K562 (cell line): Measurements from ENCODE around the gene FOXO4. TPM values are rescaled to one million over a fixed set of nuclear protein-coding genes. Genes with fewer than 3 reads are reported as not detected.
A peak's percentile ranks its signal among the peaks of the same experiment; 100 is the strongest.

Source experiments
- CBFA2T2 ChIP-seq: fragments of 450-650 bp; conservative IDR thresholded peaks from 2 replicates; pipeline ENCODE4 v1.6.1; 2017; ENCODE audit warnings: mild to moderate bottlenecking
- CHCHD3 ChIP-seq: fragments of 250-450 bp; sonication (Bioruptor Pico); IDR thresholded peaks from 2 replicates; pipeline ENCODE4 v2.1.2; 2022; ENCODE audit warnings: mild to moderate bottlenecking
- ETV6 ChIP-seq, 3 experiments: fragments of 150-350 bp in 1 of 3; sonication (generic) in 1 of 3; formaldehyde crosslinking in 1 of 3; IDR thresholded peaks; 2 replicates each; pipeline versions ENCODE4 v1.6.1 to v1.8.0; 2014 to 2022; ENCODE audit warnings: borderline replicate concordance in 2 of 3, low read depth in 2 of 3, antibody characterized with exemption in 1 of 3, low read length in 1 of 3, mild to moderate bottlenecking in 1 of 3, missing genetic modification reagents in 1 of 3
- HDAC8 ChIP-seq: fragments of 450-650 bp; IDR thresholded peaks from 2 replicates; pipeline ENCODE4 v1.6.1; 2016; ENCODE audit warnings: mild to moderate bottlenecking, missing genetic modification characterization, moderate library complexity, missing compliant biosample characterization
- HNRNPLL ChIP-seq: fragments of 200-400 bp; formaldehyde crosslinking; IDR thresholded peaks from 2 replicates; pipeline ENCODE4 v1.6.1; 2017; ENCODE audit warnings: low read length, low read depth, mild to moderate bottlenecking; ENCODE audit not compliant: poor library complexity, severe bottlenecking
- NRF1 ChIP-seq, 2 experiments: fragments of 450-650 bp; IDR thresholded peaks in 1 of 2; conservative IDR thresholded peaks in 1 of 2; 2 replicates each; pipeline ENCODE4 v1.6.1; 2014; ENCODE audit warnings: mild to moderate bottlenecking in 2 of 2
- POLR2G ChIP-seq: fragments of 200-400 bp; formaldehyde crosslinking; IDR thresholded peaks from 2 replicates; pipeline ENCODE4 v1.6.1; 2017; ENCODE audit warnings: low read depth, mild to moderate bottlenecking, antibody characterized with exemption, low read length, moderate library complexity
- POLR2H ChIP-seq: IDR thresholded peaks from 2 replicates; pipeline ENCODE4 v1.6.1; 2016; ENCODE audit warnings: missing genetic modification characterization, low read depth, mild to moderate bottlenecking, control low read depth, missing compliant biosample characterization, moderate library complexity
- POLR3A ChIP-seq: IDR thresholded peaks from 2 replicates; pipeline ENCODE4 v1.6.1; 2011; ENCODE audit warnings: borderline replicate concordance, mild to moderate bottlenecking, moderate library complexity; ENCODE audit not compliant: insufficient read length, insufficient read depth; ENCODE audit errors: extremely low read depth
- ZNF707 ChIP-seq: fragments of 250-450 bp; sonication (Bioruptor Pico); conservative IDR thresholded peaks from 2 replicates; pipeline ENCODE4 v1.8.0; 2022; ENCODE audit warnings: inconsistent platforms, mild to moderate bottlenecking, moderate library complexity
- polyA plus RNA-seq, 8 experiments: library from polyadenylated mRNA; depleted of rRNA in 4 of 8; stranded (reverse) in 5 of 8; unstranded in 3 of 8; fragments of >200 nt; fragmentation: Nextera tagmentation in 2 of 8; fragmentation: Illumina TruSeq in 1 of 8; extraction: Ambion mirVana in 2 of 8; extraction: Trizol in 1 of 8; gene quantifications; 2 replicates each; pipeline versions ENCODE4 v1.2.1 to v1.2.3, GENCODE V29; 2011 to 2014; ENCODE audit warnings: inconsistent platforms in 1 of 8, missing spikeins in 1 of 8
- total RNA-seq, 7 experiments: library from RNA; depleted of rRNA in 6 of 7; stranded (reverse); fragments of >200 nt in 6 of 7; fragmentation: Illumina TruSeq in 2 of 7; extraction: Trizol in 2 of 7; gene quantifications; 2 replicates each; pipeline versions ENCODE4 v1.2.1 to v1.2.3, GENCODE V29; 2011 to 2021; ENCODE audit warnings: low replicate concordance in 1 of 7
- TF ChIP-seq, protein P1 (sequence below), 2 experiments: fragments of 450-650 bp in 1 of 2; sonication (generic) in 1 of 2; formaldehyde crosslinking in 1 of 2; IDR thresholded peaks; 2 replicates each; pipeline versions ENCODE4 v1.7.1 to v1.9.0; 2016 to 2022; ENCODE audit warnings: inconsistent platforms in 1 of 2, mild to moderate bottlenecking in 1 of 2, missing genetic modification reagents in 1 of 2
- TF ChIP-seq, protein P2 (sequence below), 2 experiments: fragments of 450-650 bp in 1 of 2; sonication (generic) in 1 of 2; formaldehyde crosslinking; conservative IDR thresholded peaks; 2 replicates each; pipeline versions ENCODE4 v1.4.0 to v1.8.1; 2020 to 2022; ENCODE audit warnings: mild to moderate bottlenecking in 1 of 2, missing genetic modification reagents in 1 of 2
- TF ChIP-seq, protein P3 (sequence below): fragments of 250-450 bp; sonication (Bioruptor Pico); IDR thresholded peaks from 2 replicates; pipeline ENCODE4 v1.5.0; 2021; ENCODE audit warnings: mild to moderate bottlenecking, borderline replicate concordance

The FOXO4 gene
- total and polyA plus RNA-seq, 9 of the 15 experiments (the other 6 are each of a cell fraction or from before 2014, with no cell fraction given), result 0.13 to 26.6 (median 8.5) TPM

DNA sequence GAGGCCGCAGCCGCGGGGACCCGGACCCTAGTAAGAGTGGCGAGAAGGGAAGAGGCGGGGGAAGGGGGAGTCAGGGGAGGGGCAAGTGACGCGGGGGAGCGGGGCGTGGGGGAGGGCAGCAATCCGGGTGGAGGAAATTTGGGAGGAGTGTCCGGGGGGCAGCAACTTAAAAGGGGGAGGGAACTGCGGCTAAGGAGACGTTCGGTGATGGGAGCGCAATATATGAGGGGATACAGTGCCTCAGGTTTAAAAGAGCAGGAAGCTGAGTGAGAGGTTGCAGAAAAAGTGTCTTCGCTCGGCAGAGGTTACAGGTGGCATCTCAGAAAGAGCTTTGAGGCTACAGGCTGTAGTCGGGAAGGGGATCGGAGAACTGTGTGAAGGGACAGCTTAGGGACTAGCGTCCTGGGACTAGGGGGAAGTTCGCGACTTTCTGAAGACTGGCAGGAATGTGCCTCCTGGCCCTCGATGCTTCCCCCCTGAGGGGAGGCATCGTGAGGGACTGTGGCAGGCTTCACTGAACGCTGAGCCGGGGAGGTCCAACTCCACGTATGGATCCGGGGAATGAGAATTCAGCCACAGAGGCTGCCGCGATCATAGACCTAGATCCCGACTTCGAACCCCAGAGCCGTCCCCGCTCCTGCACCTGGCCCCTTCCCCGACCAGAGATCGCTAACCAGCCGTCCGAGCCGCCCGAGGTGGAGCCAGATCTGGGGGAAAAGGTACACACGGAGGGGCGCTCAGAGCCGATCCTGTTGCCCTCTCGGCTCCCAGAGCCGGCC, 519 bp downstream of the FOXO4 start (continued):
- TF ChIP-seq, protein P1, sequence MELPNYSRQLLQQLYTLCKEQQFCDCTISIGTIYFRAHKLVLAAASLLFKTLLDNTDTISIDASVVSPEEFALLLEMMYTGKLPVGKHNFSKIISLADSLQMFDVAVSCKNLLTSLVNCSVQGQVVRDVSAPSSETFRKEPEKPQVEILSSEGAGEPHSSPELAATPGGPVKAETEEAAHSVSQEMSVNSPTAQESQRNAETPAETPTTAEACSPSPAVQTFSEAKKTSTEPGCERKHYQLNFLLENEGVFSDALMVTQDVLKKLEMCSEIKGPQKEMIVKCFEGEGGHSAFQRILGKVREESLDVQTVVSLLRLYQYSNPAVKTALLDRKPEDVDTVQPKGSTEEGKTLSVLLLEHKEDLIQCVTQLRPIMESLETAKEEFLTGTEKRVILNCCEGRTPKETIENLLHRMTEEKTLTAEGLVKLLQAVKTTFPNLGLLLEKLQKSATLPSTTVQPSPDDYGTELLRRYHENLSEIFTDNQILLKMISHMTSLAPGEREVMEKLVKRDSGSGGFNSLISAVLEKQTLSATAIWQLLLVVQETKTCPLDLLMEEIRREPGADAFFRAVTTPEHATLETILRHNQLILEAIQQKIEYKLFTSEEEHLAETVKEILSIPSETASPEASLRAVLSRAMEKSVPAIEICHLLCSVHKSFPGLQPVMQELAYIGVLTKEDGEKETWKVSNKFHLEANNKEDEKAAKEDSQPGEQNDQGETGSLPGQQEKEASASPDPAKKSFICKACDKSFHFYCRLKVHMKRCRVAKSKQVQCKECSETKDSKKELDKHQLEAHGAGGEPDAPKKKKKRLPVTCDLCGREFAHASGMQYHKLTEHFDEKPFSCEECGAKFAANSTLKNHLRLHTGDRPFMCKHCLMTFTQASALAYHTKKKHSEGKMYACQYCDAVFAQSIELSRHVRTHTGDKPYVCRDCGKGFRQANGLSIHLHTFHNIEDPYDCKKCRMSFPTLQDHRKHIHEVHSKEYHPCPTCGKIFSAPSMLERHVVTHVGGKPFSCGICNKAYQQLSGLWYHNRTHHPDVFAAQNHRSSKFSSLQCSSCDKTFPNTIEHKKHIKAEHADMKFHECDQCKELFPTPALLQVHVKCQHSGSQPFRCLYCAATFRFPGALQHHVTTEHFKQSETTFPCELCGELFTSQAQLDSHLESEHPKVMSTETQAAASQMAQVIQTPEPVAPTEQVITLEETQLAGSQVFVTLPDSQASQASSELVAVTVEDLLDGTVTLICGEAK (IDR thresholded peaks at IDR 0.05), result no peak
- TF ChIP-seq, protein P1 (CRISPR knock-in tag; IDR thresholded peaks at IDR 0.05), result no peak
- TF ChIP-seq POLR2H (tag) (no peak), CBFA2T2 (no peak), ETV6 (IDR thresholded peaks at IDR 0.05; ENCODE audit: borderline replicate concordance in 1 of 2, low read depth in 2 of 2, low read length in 1 of 2) (no peak), ETV6 (CRISPR knock-in tag; IDR thresholded peaks at IDR 0.05; ENCODE audit: borderline replicate concordance) (no peak), ZNF707 (CRISPR knock-in tag) (no peak), HNRNPLL (no peak), HDAC8 (tag) (no peak), POLR2G (peak; percentile 35; the same call in 1 of the 2 replicates), CHCHD3 (CRISPR knock-in tag) (no peak), NRF1 (conservative IDR thresholded peaks at IDR 0.05 in 1 of 2, IDR thresholded peaks at IDR 0.05 in 1 of 2) (no peak), POLR3A (no peak)
- TF ChIP-seq, protein P2, sequence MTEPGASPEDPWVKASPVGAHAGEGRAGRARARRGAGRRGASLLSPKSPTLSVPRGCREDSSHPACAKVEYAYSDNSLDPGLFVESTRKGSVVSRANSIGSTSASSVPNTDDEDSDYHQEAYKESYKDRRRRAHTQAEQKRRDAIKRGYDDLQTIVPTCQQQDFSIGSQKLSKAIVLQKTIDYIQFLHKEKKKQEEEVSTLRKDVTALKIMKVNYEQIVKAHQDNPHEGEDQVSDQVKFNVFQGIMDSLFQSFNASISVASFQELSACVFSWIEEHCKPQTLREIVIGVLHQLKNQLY (CRISPR knock-in tag; conservative IDR thresholded peaks at IDR 0.05), result no peak
- TF ChIP-seq, protein P3, sequence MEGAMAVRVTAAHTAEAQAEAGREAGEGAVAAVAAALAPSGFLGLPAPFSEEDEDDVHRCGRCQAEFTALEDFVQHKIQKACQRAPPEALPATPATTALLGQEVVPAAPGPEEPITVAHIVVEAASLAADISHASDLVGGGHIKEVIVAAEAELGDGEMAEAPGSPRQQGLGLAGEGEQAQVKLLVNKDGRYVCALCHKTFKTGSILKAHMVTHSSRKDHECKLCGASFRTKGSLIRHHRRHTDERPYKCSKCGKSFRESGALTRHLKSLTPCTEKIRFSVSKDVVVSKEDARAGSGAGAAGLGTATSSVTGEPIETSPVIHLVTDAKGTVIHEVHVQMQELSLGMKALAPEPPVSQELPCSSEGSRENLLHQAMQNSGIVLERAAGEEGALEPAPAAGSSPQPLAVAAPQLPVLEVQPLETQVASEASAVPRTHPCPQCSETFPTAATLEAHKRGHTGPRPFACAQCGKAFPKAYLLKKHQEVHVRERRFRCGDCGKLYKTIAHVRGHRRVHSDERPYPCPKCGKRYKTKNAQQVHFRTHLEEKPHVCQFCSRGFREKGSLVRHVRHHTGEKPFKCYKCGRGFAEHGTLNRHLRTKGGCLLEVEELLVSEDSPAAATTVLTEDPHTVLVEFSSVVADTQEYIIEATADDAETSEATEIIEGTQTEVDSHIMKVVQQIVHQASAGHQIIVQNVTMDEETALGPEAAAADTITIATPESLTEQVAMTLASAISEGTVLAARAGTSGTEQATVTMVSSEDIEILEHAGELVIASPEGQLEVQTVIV (CRISPR knock-in tag), result no peak
